ENCODE measurements around the gene TPK1. TPM values are rescaled to one million over a fixed set of nuclear protein-coding genes. Genes with fewer than 3 reads are reported as not detected.

TPK1 gene
- total RNA-seq, 6 experiments from 2014 or later, result 3.1 to 6.7 (median 4.3) TPM

DNA sequence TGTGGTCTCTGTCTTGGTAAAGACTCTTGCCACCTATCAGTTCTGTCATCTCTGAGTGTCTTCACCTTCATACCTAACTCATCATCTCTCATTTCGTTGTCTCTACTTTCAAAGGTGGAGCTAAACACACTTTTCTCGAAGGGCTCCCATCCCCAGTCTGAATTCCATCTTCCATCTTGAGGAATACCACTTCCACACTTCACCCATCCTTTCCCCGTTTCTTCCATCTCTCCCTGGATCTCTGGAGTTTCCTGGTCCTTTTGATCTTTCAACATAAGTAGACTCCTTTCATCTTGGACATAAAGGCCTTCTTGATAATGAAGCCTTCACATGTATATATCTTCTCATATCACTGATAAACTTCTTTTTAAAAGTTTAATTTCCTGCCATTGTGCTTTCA lies 311.6 kb downstream of the TPK1 start:
- no peak overlapping the region for H3K4me3 ChIP-seq
- TF ChIP-seq, protein P1, sequence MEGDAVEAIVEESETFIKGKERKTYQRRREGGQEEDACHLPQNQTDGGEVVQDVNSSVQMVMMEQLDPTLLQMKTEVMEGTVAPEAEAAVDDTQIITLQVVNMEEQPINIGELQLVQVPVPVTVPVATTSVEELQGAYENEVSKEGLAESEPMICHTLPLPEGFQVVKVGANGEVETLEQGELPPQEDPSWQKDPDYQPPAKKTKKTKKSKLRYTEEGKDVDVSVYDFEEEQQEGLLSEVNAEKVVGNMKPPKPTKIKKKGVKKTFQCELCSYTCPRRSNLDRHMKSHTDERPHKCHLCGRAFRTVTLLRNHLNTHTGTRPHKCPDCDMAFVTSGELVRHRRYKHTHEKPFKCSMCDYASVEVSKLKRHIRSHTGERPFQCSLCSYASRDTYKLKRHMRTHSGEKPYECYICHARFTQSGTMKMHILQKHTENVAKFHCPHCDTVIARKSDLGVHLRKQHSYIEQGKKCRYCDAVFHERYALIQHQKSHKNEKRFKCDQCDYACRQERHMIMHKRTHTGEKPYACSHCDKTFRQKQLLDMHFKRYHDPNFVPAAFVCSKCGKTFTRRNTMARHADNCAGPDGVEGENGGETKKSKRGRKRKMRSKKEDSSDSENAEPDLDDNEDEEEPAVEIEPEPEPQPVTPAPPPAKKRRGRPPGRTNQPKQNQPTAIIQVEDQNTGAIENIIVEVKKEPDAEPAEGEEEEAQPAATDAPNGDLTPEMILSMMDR (IDR thresholded peaks at IDR 0.05), result no peak
- TF ChIP-seq POLR2A (IDR thresholded peaks at IDR 0.05), result no peak
- H3K9me3 ChIP-seq, result no peaks in the 10 kb centered on the region
- WGBS (ENCODE audit: insufficient coverage, low coverage, low lambda C conversion rate, missing lambda C conversion rate), result 64% methylated on average over 3 of the region's 3 CpGs
- ATAC-seq (no peak), DNase-seq (no peak)
- no peaks in the 10 kb centered on the region for H3K27me3 ChIP-seq
- H3K4me1 ChIP-seq, result no peaks in the 10 kb centered on the region
- no peak overlapping the region for H3K27ac ChIP-seq
- intact Hi-C loops (cut with DNase I), result no loop called here
- H3K36me3 ChIP-seq, result no peaks in the 10 kb centered on the region

DNA sequence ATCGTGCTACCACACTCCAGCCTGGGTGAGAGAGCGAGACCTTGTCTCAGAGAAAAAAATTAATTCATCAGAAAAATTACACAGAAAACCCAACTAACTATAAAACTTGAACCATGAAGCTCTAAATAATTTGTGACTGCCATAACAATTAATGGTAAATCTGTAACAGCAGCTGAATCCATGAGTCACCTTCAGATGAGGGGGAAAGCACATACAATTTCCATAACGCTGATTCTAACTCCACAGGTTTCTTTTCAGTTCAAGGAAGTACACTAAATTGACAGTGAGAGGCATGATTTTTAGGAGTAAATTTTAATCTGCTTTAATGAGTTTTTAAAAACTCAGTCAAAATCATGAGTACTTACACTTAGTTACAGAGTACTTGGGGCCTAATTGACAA lies 312.2 kb downstream of the TPK1 start:
- Histone ChIP-seq H3K27me3 (no peaks in the 10 kb centered on the region), H3K4me1 (no peaks in the 10 kb centered on the region), H3K4me3 (no peak overlapping the region), H3K9me3 (no peaks in the 10 kb centered on the region), H3K36me3 (no peaks in the 10 kb centered on the region), H3K27ac (no peak overlapping the region)
- WGBS (ENCODE audit: insufficient coverage, low coverage, low lambda C conversion rate, missing lambda C conversion rate), result 90% methylated on average over 3 of the region's 3 CpGs
- intact Hi-C loops (cut with DNase I), result no loop called here
- DNase-seq (no peak), ATAC-seq (no peak)
- TF ChIP-seq POLR2A (IDR thresholded peaks at IDR 0.05), result no peak

DNA sequence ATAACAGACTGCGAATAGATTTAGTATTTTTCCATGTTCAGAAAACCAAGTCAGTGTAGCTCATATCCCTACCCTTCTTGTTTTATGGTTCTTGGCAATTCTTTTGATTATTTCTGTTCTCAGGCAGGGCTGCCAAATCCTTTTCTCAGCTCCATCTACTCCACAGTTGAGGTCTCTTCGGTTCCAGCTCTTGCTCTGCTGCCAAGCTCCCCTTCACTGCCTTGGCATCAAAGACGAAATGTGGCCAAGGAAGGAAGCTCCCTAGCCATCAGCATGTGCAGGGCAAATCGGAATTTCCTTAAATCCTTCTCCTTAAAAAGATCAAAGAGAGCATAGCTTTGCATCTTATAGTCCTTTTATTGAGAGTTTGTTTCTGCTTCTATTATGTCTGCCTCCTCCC lies 315.9 kb downstream of the TPK1 start:
- DNase-seq (no peak), ATAC-seq (no peak)
- H3K4me1 ChIP-seq, result no peaks in the 10 kb centered on the region
- TF ChIP-seq, protein P1 (IDR thresholded peaks at IDR 0.05), result no peak
- no peak for TF ChIP-seq POLR2A (IDR thresholded peaks at IDR 0.05)
- no peaks in the 10 kb centered on the region for H3K27me3 ChIP-seq
- H3K27ac ChIP-seq, result no peak overlapping the region
- no peak overlapping the region for H3K4me3 ChIP-seq
- H3K36me3 ChIP-seq, result no peaks in the 10 kb centered on the region
- 54% methylated on average over 4 of the region's 4 CpGs for WGBS (ENCODE audit: insufficient coverage, low coverage, low lambda C conversion rate, missing lambda C conversion rate)
- intact Hi-C loops (cut with DNase I), result no loop called here
- no peaks in the 10 kb centered on the region for H3K9me3 ChIP-seq

DNA sequence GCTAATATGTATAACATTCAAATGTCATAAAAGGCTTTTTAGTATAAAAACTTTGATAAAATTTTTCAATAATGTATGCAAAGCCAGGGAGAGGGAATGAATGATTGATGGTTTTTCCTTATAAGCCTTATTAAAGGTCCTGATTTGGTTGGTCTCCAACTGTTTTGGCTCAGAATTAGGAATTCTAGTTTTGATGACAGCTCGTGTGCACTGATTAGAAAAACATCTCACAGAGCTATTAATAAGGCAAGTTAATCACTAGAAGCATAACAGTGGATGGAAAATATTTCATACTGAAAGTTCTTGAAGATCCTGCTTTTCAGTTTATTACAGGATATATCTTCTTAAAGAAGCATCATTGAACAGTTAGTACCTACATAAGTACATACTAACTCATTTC lies 317.5 kb downstream of the TPK1 start:
- H3K36me3 ChIP-seq, result no peaks in the 10 kb centered on the region
- H3K27ac ChIP-seq, result no peak overlapping the region
- TF ChIP-seq, protein P1 (IDR thresholded peaks at IDR 0.05), result no peak
- TF ChIP-seq POLR2A (IDR thresholded peaks at IDR 0.05), result no peak
- intact Hi-C loops (cut with DNase I), result no loop called here
- H3K9me3 ChIP-seq, result no peaks in the 10 kb centered on the region
- no peaks in the 10 kb centered on the region for H3K27me3 ChIP-seq
- 43% methylated on average over 1 of the region's 1 CpG for WGBS (ENCODE audit: insufficient coverage, low coverage, low lambda C conversion rate, missing lambda C conversion rate)
- no peak overlapping the region for H3K4me3 ChIP-seq
- ATAC-seq (no peak), DNase-seq (no peak)
- H3K4me1 ChIP-seq, result no peaks in the 10 kb centered on the region

DNA sequence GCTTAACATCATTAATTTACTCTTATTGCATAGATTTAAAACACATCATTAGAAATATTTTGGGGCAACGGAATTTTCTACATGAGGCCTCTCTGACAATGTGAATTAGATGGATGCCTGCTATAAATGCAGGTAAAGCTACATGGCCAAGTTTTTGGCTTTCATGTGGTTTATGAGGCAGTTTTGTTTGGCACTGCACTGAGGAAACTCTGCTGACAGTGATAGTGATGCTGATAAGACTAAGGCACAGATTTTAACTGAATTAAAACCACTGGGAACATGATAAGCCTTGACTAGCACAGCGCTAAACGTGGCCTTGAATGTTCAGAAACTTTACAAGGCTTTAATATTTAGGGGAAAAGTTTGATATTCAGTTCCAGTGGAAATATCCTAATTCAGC lies 318.1 kb downstream of the TPK1 start:
- no peak for DNase-seq
- WGBS (ENCODE audit: insufficient coverage, low coverage, low lambda C conversion rate, missing lambda C conversion rate), result 51% methylated on average over 3 of the region's 3 CpGs
- no peak overlapping the region for H3K27ac ChIP-seq
- H3K4me1 ChIP-seq, result no peaks in the 10 kb centered on the region
- H3K9me3 ChIP-seq, result no peaks in the 10 kb centered on the region
- ATAC-seq, result no peak
- TF ChIP-seq, protein P1 (IDR thresholded peaks at IDR 0.05), result no peak
- no peak for TF ChIP-seq POLR2A (IDR thresholded peaks at IDR 0.05)
- intact Hi-C loops (cut with DNase I), result no loop called here
- H3K4me3 ChIP-seq, result no peak overlapping the region
- no peaks in the 10 kb centered on the region for H3K27me3 ChIP-seq
- no peaks in the 10 kb centered on the region for H3K36me3 ChIP-seq

Data from right lobe of liver (tissue), 6 donors.